H9 (cell line): ENCODE results near the gene FKTN. TPM values are rescaled to one million over a fixed set of nuclear protein-coding genes. Genes with fewer than 3 reads are reported as not detected.

Experiments used
- DNase-seq: peaks from one replicate; pipeline ENCODE4 v3.0.0-alpha.2; 2017
- H2AFZ ChIP-seq: one replicate; pipeline ENCODE4 v1.6.1; 2013; ENCODE audit warnings: mild to moderate bottlenecking, low read length, control low read depth, moderate library complexity
- H2AK5ac ChIP-seq: 2 replicates; pipeline ENCODE4 v1.6.1; 2013; ENCODE audit warnings: low read length, control low read depth, mixed read lengths; ENCODE audit not compliant: insufficient read length
- H2BK120ac ChIP-seq: one replicate; pipeline ENCODE4 v1.6.1; 2013; ENCODE audit warnings: low read depth, mild to moderate bottlenecking, low read length, control low read depth, inconsistent platforms; ENCODE audit not compliant: poor library complexity, severe bottlenecking
- H2BK12ac ChIP-seq: 2 replicates; pipeline ENCODE4 v1.6.1; 2013; ENCODE audit warnings: low read length, control low read depth, mixed read lengths, low read depth; ENCODE audit not compliant: insufficient read length
- H2BK15ac ChIP-seq: 2 replicates; pipeline ENCODE4 v1.6.1; 2013; ENCODE audit warnings: low read depth, low read length, control low read depth
- H2BK20ac ChIP-seq: one replicate; pipeline ENCODE4 v1.6.1; 2013; ENCODE audit warnings: low read depth, mild to moderate bottlenecking, low read length, control low read depth, inconsistent platforms; ENCODE audit not compliant: poor library complexity, severe bottlenecking
- H2BK5ac ChIP-seq: 2 replicates; pipeline ENCODE4 v1.6.1; 2013; ENCODE audit warnings: low read length, control low read depth, mixed read lengths; ENCODE audit not compliant: insufficient read length
- H3K14ac ChIP-seq: 2 replicates; pipeline ENCODE4 v1.6.1; 2013; ENCODE audit warnings: low read length, control low read depth; ENCODE audit not compliant: insufficient read depth
- H3K18ac ChIP-seq: 2 replicates; pipeline ENCODE4 v1.6.1; 2013; ENCODE audit warnings: low read depth, mild to moderate bottlenecking, mixed read lengths, low read length, control low read depth; ENCODE audit not compliant: insufficient read length
- H3K23ac ChIP-seq: 2 replicates; pipeline ENCODE4 v1.6.1; 2013; ENCODE audit warnings: low read length, control low read depth, mixed read lengths, low read depth; ENCODE audit not compliant: insufficient read length
- H3K23me2 ChIP-seq: 2 replicates; pipeline ENCODE4 v1.6.1; 2013; ENCODE audit warnings: low read depth, mild to moderate bottlenecking, mixed read lengths, low read length, control low read depth; ENCODE audit not compliant: insufficient read length, poor library complexity, severe bottlenecking
- H3K27ac ChIP-seq: 2 replicates; pipeline ENCODE4 v1.5.1; 2013; ENCODE audit warnings: low read length, control low read depth, mixed read lengths, low read depth; ENCODE audit not compliant: insufficient read length
- H3K27me3 ChIP-seq: 2 replicates; pipeline ENCODE4 v1.6.1; 2013; ENCODE audit warnings: low read length, control low read depth, inconsistent platforms; ENCODE audit not compliant: insufficient read depth
- H3K4ac ChIP-seq: 2 replicates; pipeline ENCODE4 v1.6.1; 2013; ENCODE audit warnings: low read depth, mild to moderate bottlenecking, control low read depth, inconsistent platforms, low read length, moderate library complexity
- H3K4me1 ChIP-seq: 2 replicates; pipeline ENCODE4 v1.6.1; 2013; ENCODE audit warnings: low read length, control low read depth, inconsistent platforms; ENCODE audit not compliant: insufficient read depth
- H3K4me2 ChIP-seq: 2 replicates; pipeline ENCODE4 v1.6.1; 2013; ENCODE audit warnings: low read length, control low read depth, mixed read lengths; ENCODE audit not compliant: insufficient read length, insufficient read depth
- H3K56ac ChIP-seq: 2 replicates; pipeline ENCODE4 v1.6.1; 2013; ENCODE audit warnings: low read depth, mild to moderate bottlenecking, mixed read lengths, low read length, control low read depth; ENCODE audit not compliant: insufficient read length
- H3K79me1 ChIP-seq: 2 replicates; pipeline ENCODE4 v1.6.1; 2013; ENCODE audit warnings: low read depth, mild to moderate bottlenecking, moderate library complexity, low read length, control low read depth, inconsistent platforms; ENCODE audit not compliant: insufficient read depth, poor library complexity, severe bottlenecking
- H3K79me2 ChIP-seq: 2 replicates; pipeline ENCODE4 v1.6.1; 2013; ENCODE audit warnings: low read length, control low read depth, inconsistent platforms; ENCODE audit not compliant: insufficient read depth
- H3K9ac ChIP-seq: 2 replicates; pipeline ENCODE4 v1.6.1; 2013; ENCODE audit warnings: low read length, control low read depth, mixed read lengths; ENCODE audit not compliant: insufficient read length; ENCODE audit errors: extremely low read depth
- H3K9me3 ChIP-seq: one replicate; pipeline ENCODE4 v1.6.1; 2013; ENCODE audit warnings: low read depth, low read length, inconsistent platforms; ENCODE audit not compliant: control insufficient read depth
- H3T11ph ChIP-seq: one replicate; pipeline ENCODE4 v1.6.1; 2013; ENCODE audit warnings: mild to moderate bottlenecking, low read length, control low read depth, inconsistent platforms
- H4K20me1 ChIP-seq: one replicate; pipeline ENCODE4 v1.6.1; 2013; ENCODE audit not compliant: control insufficient read depth, insufficient read length, insufficient read depth
- H4K5ac ChIP-seq: 2 replicates; pipeline ENCODE4 v1.6.1; 2013; ENCODE audit warnings: low read depth, mild to moderate bottlenecking, mixed read lengths, low read length, control low read depth; ENCODE audit not compliant: insufficient read length
- H4K8ac ChIP-seq: replicated peaks from 2 replicates; pipeline ENCODE4 v1.6.1; 2013; ENCODE audit warnings: low read length, control low read depth, mixed read lengths, low read depth; ENCODE audit not compliant: insufficient read length
- H4K91ac ChIP-seq: 2 replicates; pipeline ENCODE4 v1.6.1; 2013; ENCODE audit warnings: low read depth, mild to moderate bottlenecking, moderate library complexity, mixed read lengths, low read length, control low read depth; ENCODE audit not compliant: insufficient read length
- H3K27ac Mint-ChIP-seq, 3 experiments: 2 replicates in 2 of 3; 3 replicates in 1 of 3; pipeline ENCODE4 v1.8.0; 2020 to 2021; ENCODE audit warnings: mixed read lengths in 3 of 3, mild to moderate bottlenecking in 1 of 3, moderate library complexity in 1 of 3
- H3K27me3 Mint-ChIP-seq: 2 replicates; pipeline ENCODE4 v1.8.0; 2021; ENCODE audit warnings: low read depth, mild to moderate bottlenecking, moderate library complexity, mixed read lengths
- H3K36me3 Mint-ChIP-seq, 3 experiments: 2 replicates in 2 of 3; 3 replicates in 1 of 3; pipeline ENCODE4 v1.8.0; 2020 to 2021; ENCODE audit warnings: low read depth in 3 of 3, mixed read lengths in 3 of 3; ENCODE audit not compliant: insufficient read depth in 1 of 3
- H3K4me1 Mint-ChIP-seq, 2 experiments: 2 replicates each; pipeline ENCODE4 v1.8.0; 2020; ENCODE audit warnings: mixed read lengths in 2 of 2
- H3K4me3 Mint-ChIP-seq, 2 experiments: 2 replicates in 1 of 2; 3 replicates in 1 of 2; pipeline ENCODE4 v1.8.0; 2020 to 2021; ENCODE audit warnings: mild to moderate bottlenecking in 2 of 2, mixed read lengths in 2 of 2, moderate library complexity in 1 of 2
- H3K9me3 Mint-ChIP-seq, 2 experiments: 2 replicates in 1 of 2; 3 replicates in 1 of 2; pipeline ENCODE4 v1.8.0; 2020; ENCODE audit warnings: mild to moderate bottlenecking in 2 of 2, mixed read lengths in 2 of 2, moderate library complexity in 1 of 2
- WGBS: extraction: QIAGEN DNeasy Blood & Tissue Kit; methylation state at CpG from one replicate; pipeline ENCODE4 v1.1.7; 2013; ENCODE audit warnings: missing lambda C conversion rate, low lambda C conversion rate, mixed read lengths; ENCODE audit not compliant: insufficient read length; ENCODE audit errors: extremely low coverage; 5-methylcytosine and 5-hydroxymethylcytosine counted together
- total RNA-seq: library from RNA; stranded (reverse); gene quantifications from 2 replicates; pipeline ENCODE4 v1.2.1, GENCODE V29; 2021
- TF ChIP-seq, protein P1 (sequence below): fragments of 200-600 bp; sonication (generic); conservative IDR thresholded peaks from 3 replicates; pipeline ENCODE4 v1.8.0; 2021; ENCODE audit warnings: antibody characterized with exemption, mild to moderate bottlenecking

The FKTN gene
- total RNA-seq, 1 experiment from 2014 or later = 14.3 TPM

DNA sequence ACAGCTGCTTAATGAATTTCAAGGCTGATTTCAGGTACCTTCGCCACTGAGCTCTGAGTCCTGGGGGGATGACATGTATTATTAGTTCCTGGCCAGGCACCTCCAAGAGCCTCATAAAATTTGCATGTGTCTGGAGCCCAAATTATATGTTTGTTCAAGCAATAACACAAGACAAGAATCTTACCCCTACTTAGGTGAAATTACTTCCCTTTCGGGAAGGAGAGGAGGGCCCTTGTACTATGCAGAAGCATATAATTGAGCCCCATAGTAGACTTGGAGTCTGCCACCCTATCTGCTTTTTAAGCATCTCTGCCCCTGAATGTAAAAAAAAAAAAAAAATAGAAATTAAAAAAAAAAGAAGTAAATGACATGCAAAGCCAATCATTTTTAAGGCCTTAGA lies 123.4 kb downstream of the FKTN start:
- no peak overlapping the region for H3T11ph ChIP-seq
- no CpG with 5 or more reads among the region's 2 CpGs for WGBS
- Mint-ChIP-seq H3K4me3 (no peak overlapping the region), H3K27me3 (peaks cover 4% of the 10 kb centered on the region; the same call in 1 of the 2 replicates), H3K9me3 (no peaks in the 10 kb centered on the region), H3K27ac (no peak overlapping the region), H3K36me3 (no peaks in the 10 kb centered on the region), H3K4me1 (peaks cover 28 to 43% of the 10 kb centered on the region in 2 experiments)
- H3K23ac ChIP-seq = no peak overlapping the region
- no peaks in the 10 kb centered on the region for H3K23me2 ChIP-seq
- no peak overlapping the region for H3K27ac ChIP-seq
- no peak overlapping the region for H3K9ac ChIP-seq
- H4K91ac ChIP-seq = no peak overlapping the region
- no peaks in the 10 kb centered on the region for H3K9me3 ChIP-seq
- H3K79me1 ChIP-seq = no peaks in the 10 kb centered on the region
- H4K5ac ChIP-seq = no peak overlapping the region
- no peak overlapping the region for H2BK12ac ChIP-seq
- H3K56ac ChIP-seq = no peak overlapping the region
- H2AK5ac ChIP-seq = no peak overlapping the region
- no peak overlapping the region for H2BK5ac ChIP-seq
- no peaks in the 10 kb centered on the region for H3K27me3 ChIP-seq
- no peak overlapping the region for H3K14ac ChIP-seq
- no peak for DNase-seq
- no peak overlapping the region for H4K8ac ChIP-seq
- no peak overlapping the region for H2AFZ ChIP-seq
- no peaks in the 10 kb centered on the region for H3K4me1 ChIP-seq
- no peak overlapping the region for H2BK120ac ChIP-seq
- no peaks in the 10 kb centered on the region for H3K79me2 ChIP-seq
- TF ChIP-seq, protein P1, sequence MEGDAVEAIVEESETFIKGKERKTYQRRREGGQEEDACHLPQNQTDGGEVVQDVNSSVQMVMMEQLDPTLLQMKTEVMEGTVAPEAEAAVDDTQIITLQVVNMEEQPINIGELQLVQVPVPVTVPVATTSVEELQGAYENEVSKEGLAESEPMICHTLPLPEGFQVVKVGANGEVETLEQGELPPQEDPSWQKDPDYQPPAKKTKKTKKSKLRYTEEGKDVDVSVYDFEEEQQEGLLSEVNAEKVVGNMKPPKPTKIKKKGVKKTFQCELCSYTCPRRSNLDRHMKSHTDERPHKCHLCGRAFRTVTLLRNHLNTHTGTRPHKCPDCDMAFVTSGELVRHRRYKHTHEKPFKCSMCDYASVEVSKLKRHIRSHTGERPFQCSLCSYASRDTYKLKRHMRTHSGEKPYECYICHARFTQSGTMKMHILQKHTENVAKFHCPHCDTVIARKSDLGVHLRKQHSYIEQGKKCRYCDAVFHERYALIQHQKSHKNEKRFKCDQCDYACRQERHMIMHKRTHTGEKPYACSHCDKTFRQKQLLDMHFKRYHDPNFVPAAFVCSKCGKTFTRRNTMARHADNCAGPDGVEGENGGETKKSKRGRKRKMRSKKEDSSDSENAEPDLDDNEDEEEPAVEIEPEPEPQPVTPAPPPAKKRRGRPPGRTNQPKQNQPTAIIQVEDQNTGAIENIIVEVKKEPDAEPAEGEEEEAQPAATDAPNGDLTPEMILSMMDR = no peak
- H3K4ac ChIP-seq = no peak overlapping the region
- no peak overlapping the region for H3K18ac ChIP-seq
- no peak overlapping the region for H3K4me2 ChIP-seq
- H2BK20ac ChIP-seq = no peak overlapping the region
- H4K20me1 ChIP-seq = no peaks in the 10 kb centered on the region
- H2BK15ac ChIP-seq = no peak overlapping the region
